Mucosa of gallbladder (tissue), 1 donor: ENCODE results near the gene EID1. TPM values are rescaled to one million over a fixed set of nuclear protein-coding genes. Genes with fewer than 3 reads are reported as not detected.
"Not testable (repeated sequence)": the region's sequence is repeated elsewhere in the genome, so short reads cannot be mapped to it uniquely, and the experiment has no call there.

Experiments used
- DNase-seq: peaks from one replicate; pipeline ENCODE4 v3.0.0-alpha.2; 2020; ENCODE audit warnings: low spot score
- total RNA-seq: library from RNA; stranded (reverse); gene quantifications from one replicate; pipeline ENCODE4 v1.2.1, GENCODE V29; 2021
- donor health status: DM: no; HTN: no; CAD: no.

EID1 gene
- 182 TPM for total RNA-seq

- peak; percentile 95 for DNase-seq
Observed at GRCh38 chr15:48877630-48878595, at the start of gene EID1. TSS of gene EID1 (plus strand) at chr15:48878134. CDS start at chr15:48878177, 43 bp downstream.

GRCh38 chr15:48828471-48828870 lies 49.5 kb upstream of the EID1 start:
- DNase-seq, result no peak

- DNase-seq, result no peak
Observed at GRCh38 chr15:48828906-48829305, 49.0 kb upstream of the EID1 start.

- DNase-seq, result no peak
Observed at GRCh38 chr15:48832648-48833047, 45.3 kb upstream of the EID1 start.

- no peak for DNase-seq
Observed at GRCh38 chr15:48833526-48834239, 44.3 kb upstream of the EID1 start.

GRCh38 chr15:48834756-48835155 lies 43.2 kb upstream of the EID1 start:
- no peak for DNase-seq

GRCh38 chr15:48842501-48842900 lies 35.4 kb upstream of the EID1 start:
- no peak for DNase-seq

GRCh38 chr15:48845123-48845522 lies 32.8 kb upstream of the EID1 start:
- no peak for DNase-seq

GRCh38 chr15:48850648-48851047 lies 27.3 kb upstream of the EID1 start:
- DNase-seq, result no peak

GRCh38 chr15:48851956-48852355 lies 26.0 kb upstream of the EID1 start:
- no peak for DNase-seq

GRCh38 chr15:48854434-48854833 lies 23.5 kb upstream of the EID1 start:
- not testable (repeated sequence) for DNase-seq

- peak; percentile 34 for DNase-seq
Observed at GRCh38 chr15:48855501-48856440, 22.2 kb upstream of the EID1 start.

- no peak for DNase-seq
Observed at GRCh38 chr15:48856942-48857341, 21.0 kb upstream of the EID1 start.

- no peak for DNase-seq
Observed at GRCh38 chr15:48858401-48858800, 19.5 kb upstream of the EID1 start.

GRCh38 chr15:48859426-48859825 lies 18.5 kb upstream of the EID1 start:
- DNase-seq, result no peak

- no peak for DNase-seq
Observed at GRCh38 chr15:48861813-48862431, 16.0 kb upstream of the EID1 start.

GRCh38 chr15:48862705-48863104 lies 15.2 kb upstream of the EID1 start:
- DNase-seq, result no peak

- no peak for DNase-seq
Observed at GRCh38 chr15:48865370-48866079, 12.4 kb upstream of the EID1 start.

GRCh38 chr15:48866141-48866563 lies 11.8 kb upstream of the EID1 start:
- no peak for DNase-seq

GRCh38 chr15:48868023-48868422 lies 9.9 kb upstream of the EID1 start:
- no peak for DNase-seq

GRCh38 chr15:48868536-48868935 lies 9.4 kb upstream of the EID1 start:
- DNase-seq, result no peak
